IMR-90 (cell line): ENCODE results near the gene SEMA6A. TPM values are rescaled to one million over a fixed set of nuclear protein-coding genes. Genes with fewer than 3 reads are reported as not detected.

ENCODE experiments used
- ATAC-seq: fragments of 200-7000 bp; cut with Tn5 transposase; 2 replicates; pipeline ENCODE4 v1.9.1; 2020; ENCODE audit warnings: low read depth, mild to moderate bottlenecking, moderate library complexity
- BruUV-seq: library from RNA; stranded (reverse); fragments of 400-500 nt; replicated peaks from 2 replicates; lab custom pipeline; 2021; lab: Mats Ljungman, UMichigan
- CTCF ChIA-PET: fragments of 300-600 bp; formaldehyde crosslinking; extraction: SDS; loops from one replicate; lab custom pipeline; 2021; ENCODE audit warnings: antibody characterized with exemption; lab: Yijun Ruan, JAX
- POLR2A ChIA-PET: fragments of 300-600 bp; sonication (Branson Sonifier 250); formaldehyde crosslinking; loops from one replicate; lab custom pipeline; 2022; ENCODE audit warnings: antibody characterized with exemption; ENCODE audit not compliant: unreplicated experiment; lab: Charles Lee
- DNase-seq: peaks from one replicate; pipeline ENCODE4 v3.0.0; 2013
- H2AFZ ChIP-seq: replicated peaks from 2 replicates; pipeline ENCODE3; 2013; ENCODE audit warnings: low read length, mild to moderate bottlenecking; ENCODE audit not compliant: poor library complexity
- H2AK5ac ChIP-seq: 2 replicates; pipeline ENCODE4 v1.6.1; 2013; ENCODE audit warnings: low read depth, low read length, inconsistent platforms
- H2AK9ac ChIP-seq: replicated peaks from 2 replicates; pipeline ENCODE3; 2013; ENCODE audit warnings: mild to moderate bottlenecking, low read depth, low read length, moderate library complexity; ENCODE audit not compliant: poor library complexity
- H2BK120ac ChIP-seq: 2 replicates; pipeline ENCODE4 v1.6.1; 2013; ENCODE audit warnings: low read depth, low read length, inconsistent platforms
- H2BK15ac ChIP-seq: 3 replicates; pipeline ENCODE4 v1.6.1; 2013; ENCODE audit warnings: low read depth, low read length, inconsistent platforms
- H2BK20ac ChIP-seq: 2 replicates; pipeline ENCODE4 v1.6.1; 2013; ENCODE audit warnings: low read depth, mild to moderate bottlenecking, inconsistent platforms, low read length, moderate library complexity
- H2BK5ac ChIP-seq: 2 replicates; pipeline ENCODE4 v1.6.1; 2013; ENCODE audit warnings: mild to moderate bottlenecking, low read depth, low read length, inconsistent platforms; ENCODE audit not compliant: poor library complexity, severe bottlenecking
- H3K14ac ChIP-seq: replicated peaks from 2 replicates; pipeline ENCODE4 v1.6.1; 2013; ENCODE audit warnings: low read depth, low read length, inconsistent platforms
- H3K18ac ChIP-seq: 2 replicates; pipeline ENCODE4 v1.6.1; 2013; ENCODE audit warnings: low read depth, low read length, control low read depth
- H3K23ac ChIP-seq: 2 replicates; pipeline ENCODE4 v1.6.1; 2013; ENCODE audit warnings: low read depth, low read length, inconsistent platforms
- H3K27ac ChIP-seq: 2 replicates; pipeline ENCODE4 v1.5.1; 2013; ENCODE audit warnings: mild to moderate bottlenecking, control low read depth, low read length; ENCODE audit not compliant: insufficient read depth
- H3K27me3 ChIP-seq: 2 replicates; pipeline ENCODE4 v1.6.1; 2013; ENCODE audit warnings: low read length; ENCODE audit not compliant: control insufficient read depth, insufficient read depth
- H3K36me3 ChIP-seq: 2 replicates; pipeline ENCODE4 v1.6.1; 2013; ENCODE audit warnings: low read length, mixed read lengths; ENCODE audit not compliant: control insufficient read depth, insufficient read depth
- H3K4ac ChIP-seq: 2 replicates; pipeline ENCODE4 v1.6.1; 2013; ENCODE audit warnings: low read depth, low read length, inconsistent platforms
- H3K4me1 ChIP-seq: 2 replicates; pipeline ENCODE4 v1.6.1; 2013; ENCODE audit warnings: low read length, mixed read lengths; ENCODE audit not compliant: control insufficient read depth, insufficient read depth
- H3K4me2 ChIP-seq: 2 replicates; pipeline ENCODE4 v1.6.1; 2013; ENCODE audit warnings: low read depth, mild to moderate bottlenecking, control low read depth, low read length, moderate library complexity
- H3K4me3 ChIP-seq: 2 replicates; pipeline ENCODE4 v1.5.1; 2013; ENCODE audit warnings: low read depth, mild to moderate bottlenecking, control low read depth, low read length, moderate library complexity; ENCODE audit not compliant: insufficient read depth
- H3K56ac ChIP-seq: 2 replicates; pipeline ENCODE4 v1.6.1; 2013; ENCODE audit warnings: low read length, inconsistent platforms; ENCODE audit not compliant: insufficient read depth; ENCODE audit errors: extremely low read depth
- H3K79me1 ChIP-seq, 2 experiments: 2 replicates each; pipeline ENCODE4 v1.6.1; 2013; ENCODE audit warnings: low read length in 2 of 2, inconsistent platforms in 1 of 2, low read depth in 1 of 2
- H3K9ac ChIP-seq: 2 replicates; pipeline ENCODE4 v1.6.1; 2013; ENCODE audit warnings: low read depth, low read length, control low read depth
- H3K9me1 ChIP-seq: 2 replicates; pipeline ENCODE4 v1.6.1; 2013; ENCODE audit warnings: low read length, inconsistent platforms; ENCODE audit not compliant: insufficient read depth
- H3K9me3 ChIP-seq: 2 replicates; pipeline ENCODE4 v1.6.1; 2013; ENCODE audit warnings: low read length; ENCODE audit not compliant: control insufficient read depth, insufficient read depth
- H4K20me1 ChIP-seq: 2 replicates; pipeline ENCODE4 v1.6.1; 2013; ENCODE audit warnings: low read length, inconsistent platforms; ENCODE audit not compliant: insufficient read depth
- H4K5ac ChIP-seq: 2 replicates; pipeline ENCODE4 v1.6.1; 2013; ENCODE audit warnings: mild to moderate bottlenecking, low read depth, low read length, control low read depth
- H4K8ac ChIP-seq, 2 experiments: 2 replicates each; pipeline ENCODE4 v1.6.1; 2013; ENCODE audit warnings: low read depth in 2 of 2, low read length in 2 of 2, control low read depth in 1 of 2, inconsistent platforms in 1 of 2
- H4K91ac ChIP-seq: 2 replicates; pipeline ENCODE4 v1.6.1; 2013; ENCODE audit warnings: low read depth, low read length, inconsistent platforms; ENCODE audit not compliant: insufficient read depth
- BHLHE40 ChIP-seq: fragments of 150-350 bp; IDR thresholded peaks from 2 replicates; pipeline ENCODE4 v1.6.1; 2016; ENCODE audit warnings: mild to moderate bottlenecking, low read depth, low read length
- CHD1 ChIP-seq: IDR thresholded peaks from 2 replicates; pipeline ENCODE4 v1.6.1; 2012; ENCODE audit warnings: low read depth, low read length, improper control_type of control experiment
- CTCF ChIP-seq: conservative IDR thresholded peaks from 2 replicates; pipeline ENCODE4 v1.5.1; 2012; ENCODE audit warnings: mild to moderate bottlenecking, low read depth, low read length, improper control_type of control experiment
- FOS ChIP-seq: fragments of 150-350 bp; IDR thresholded peaks from 2 replicates; pipeline ENCODE4 v1.6.1; 2016; ENCODE audit warnings: low read depth, low read length
- MAFK ChIP-seq: IDR thresholded peaks from 2 replicates; pipeline ENCODE4 v1.6.1; 2012; ENCODE audit warnings: low read depth, low read length, improper control_type of control experiment
- MXI1 ChIP-seq: IDR thresholded peaks from 2 replicates; pipeline ENCODE4 v1.6.1; 2012; ENCODE audit warnings: low read depth, mild to moderate bottlenecking, low read length, moderate library complexity, borderline replicate concordance
- NFE2L2 ChIP-seq: fragments of 150-350 bp; IDR thresholded peaks from 2 replicates; pipeline ENCODE4 v1.6.1; 2016; ENCODE audit warnings: low read depth, mild to moderate bottlenecking, low read length
- POLR2A ChIP-seq: IDR thresholded peaks from 2 replicates; pipeline ENCODE4 v1.6.1; 2012; ENCODE audit warnings: mild to moderate bottlenecking, low read depth, low read length
- RAD21 ChIP-seq: IDR thresholded peaks from 2 replicates; pipeline ENCODE4 v1.6.1; 2012; ENCODE audit warnings: low read length, improper control_type of control experiment
- RFX5 ChIP-seq: IDR thresholded peaks from 2 replicates; pipeline ENCODE4 v1.8.0; 2012; ENCODE audit warnings: low read depth, mild to moderate bottlenecking, low read length, moderate library complexity
- SMC3 ChIP-seq: fragments of 150-350 bp; IDR thresholded peaks from 2 replicates; pipeline ENCODE4 v1.6.1; 2016; ENCODE audit warnings: low read depth, mild to moderate bottlenecking, antibody characterized with exemption, low read length, moderate library complexity
- USF2 ChIP-seq: fragments of 150-350 bp; IDR thresholded peaks from 2 replicates; pipeline ENCODE4 v1.6.1; 2017; ENCODE audit warnings: mild to moderate bottlenecking, antibody characterized with exemption, low read length, low read depth
- WGBS, 2 experiments: methylation state at CpG; one replicate each; pipeline versions ENCODE4 v1.1.5 to v1.1.7; 2013; ENCODE audit warnings: missing lambda C conversion rate in 2 of 2; ENCODE audit not compliant: insufficient read length in 1 of 2; ENCODE audit errors: extremely low coverage in 2 of 2; 5-methylcytosine and 5-hydroxymethylcytosine counted together
- dilution Hi-C: fragments of 300-500 bp; cut with HindIII; formaldehyde crosslinking; loops from one replicate; pipeline ENCODE4 v1.14.3; 2018; ENCODE audit warnings: low sequenced_read_pairs; ENCODE audit not compliant: unreplicated experiment
- in situ Hi-C: fragments of 300-500 bp; cut with MboI; formaldehyde crosslinking; loops from 3 replicates; pipeline ENCODE4 v1.14.3; 2019; ENCODE audit warnings: low sequenced_read_pairs, inconsistent platforms, mixed read lengths
- intact Hi-C: fragments of 100-400 bp; cut with micrococcal nuclease; formaldehyde crosslinking; loops from 2 replicates; pipeline ENCODE4 v1.10.0; 2022
- polyA plus RNA-seq, 3 experiments: library from polyadenylated mRNA; depleted of rRNA; stranded (reverse); fragments of >200 nt; gene quantifications; 2 replicates each; pipeline ENCODE4 v1.2.3, GENCODE V29; 2012; ENCODE audit warnings: low replicate concordance in 1 of 3
- total RNA-seq: library from RNA; depleted of rRNA; stranded (reverse); fragments of >200 nt; gene quantifications from 2 replicates; pipeline ENCODE4 v1.2.3, GENCODE V29; 2012

Gene SEMA6A
- total and polyA plus RNA-seq, 2 of the 4 experiments (the other 2 are of a cell fraction), result 0.27 to 0.36 TPM

GRCh38 chr5:116424258-116424615 lies 150.4 kb downstream of the SEMA6A start:
- Histone ChIP-seq H3K23ac (no peak overlapping the region), H2BK20ac (no peak overlapping the region), H3K14ac (no peak overlapping the region), H2AK9ac (no peak overlapping the region), H3K4me2 (no peak overlapping the region), H4K5ac (no peak overlapping the region), H3K79me1 (no peaks in the 10 kb centered on the region), H2AK5ac (no peak overlapping the region), H2BK5ac (no peak overlapping the region), H3K27me3 (no peaks in the 10 kb centered on the region), H3K36me3 (no peaks in the 10 kb centered on the region), H3K56ac (no peak overlapping the region), H3K4ac (no peak overlapping the region), H3K9ac (no peak overlapping the region), H3K9me1 (no peaks in the 10 kb centered on the region), H4K20me1 (no peaks in the 10 kb centered on the region), H3K27ac (no peak overlapping the region), H2BK120ac (no peak overlapping the region), H2AFZ (no peak overlapping the region), H3K4me3 (no peak overlapping the region), H3K4me1 (no peaks in the 10 kb centered on the region), H4K8ac (no peak overlapping the region), H4K91ac (no peak overlapping the region), H3K9me3 (no peaks in the 10 kb centered on the region), H2BK15ac (no peak overlapping the region), H3K18ac (no peak overlapping the region)
- no peak for TF ChIP-seq CHD1
- no peak for TF ChIP-seq RAD21
- TF ChIP-seq MAFK, result no peak
- TF ChIP-seq SMC3, result no peak
- no peak for TF ChIP-seq MXI1
- TF ChIP-seq RFX5, result no peak
- no peak for TF ChIP-seq FOS
- TF ChIP-seq NFE2L2, result no peak
- no peak for TF ChIP-seq USF2
- TF ChIP-seq CTCF, result no peak
- TF ChIP-seq POLR2A, result no peak
- TF ChIP-seq BHLHE40, result no peak
- BruUV-seq, result no TSS peak
- DNase-seq (no peak), ATAC-seq (no peak)
- intact Hi-C loops, result no loop called here
- ChIA-PET CTCF (no interaction called here), POLR2A (no interaction called here)
- dilution Hi-C loops, result no loop called here
- in situ Hi-C loops, result no loop called here
- no CpG with 5 or more reads among the region's 4 CpGs for WGBS, 2 experiments
